Measurements from ENCODE around the gene SLC35G6. TPM values are rescaled to one million over a fixed set of nuclear protein-coding genes. Genes with fewer than 3 reads are reported as not detected.

SLC35G6 gene
- total RNA-seq, 2 experiments from 2014 or later: not detected

- intact Hi-C loops (cut with micrococcal nuclease; ENCODE audit: unreplicated experiment): no loop called here
- no peaks in the 10 kb centered on the region for H3K9me2 ChIP-seq (ENCODE audit: insufficient read depth, low read length)
- BruUV-seq (replicated peaks): TSS peak; percentile 79
- POLR2A ChIA-PET: no interaction called here
- H3K27ac ChIP-seq (ENCODE audit: low read depth, low read length, poor library complexity, severe bottlenecking): no peak overlapping the region
- CTCF ChIA-PET (ENCODE audit: unreplicated experiment): no interaction called here
- no peak for DNase-seq (ENCODE audit: low spot score)
- TF ChIP-seq EZH2phosphoT487 (IDR thresholded peaks at IDR 0.05; ENCODE audit: borderline replicate concordance, low read depth, low read length): no peak
- H3K36me3 ChIP-seq (ENCODE audit: insufficient read depth, low read length): peaks cover 94% of the 10 kb centered on the region
- H3K4me1 ChIP-seq (ENCODE audit: insufficient read depth, low read length, poor library complexity, severe bottlenecking): no peaks in the 10 kb centered on the region
- no peaks in the 10 kb centered on the region for H3K9me3 ChIP-seq (ENCODE audit: low read length)
- H3K79me2 ChIP-seq (ENCODE audit: insufficient read depth, low read depth, low read length): peaks cover 45% of the 10 kb centered on the region
- no peak overlapping the region for H3K4me2 ChIP-seq (ENCODE audit: low read length)
- no peaks in the 10 kb centered on the region; the same call in 1 of the 2 replicates for H4K20me1 ChIP-seq (ENCODE audit: insufficient read depth, low read length)
- no peak overlapping the region for H2AFZ ChIP-seq (ENCODE audit: low read length)
- no peak overlapping the region for H3K4me3 ChIP-seq (ENCODE audit: low read depth, low read length, poor library complexity, severe bottlenecking)
These were observed 15.4 kb downstream of the SLC35G6 start for GRCh38 chr17:7496470-7497183.

- BruUV-seq (replicated peaks): no TSS peak
- H3K9me3 ChIP-seq (ENCODE audit: low read length): no peaks in the 10 kb centered on the region
- no peak for DNase-seq (ENCODE audit: low spot score)
- H3K4me3 ChIP-seq (ENCODE audit: low read depth, low read length, poor library complexity, severe bottlenecking): no peak overlapping the region
- ChIA-PET CTCF (ENCODE audit: unreplicated experiment) (interaction anchor here (0.8 kb wide), 1 partner anchor 57 kb away, joined by 4 read pairs; no protein-coding TSS in a partner anchor), POLR2A (no interaction called here)
- no peaks in the 10 kb centered on the region for H3K9me2 ChIP-seq (ENCODE audit: insufficient read depth, low read length)
- intact Hi-C loops (cut with micrococcal nuclease; ENCODE audit: unreplicated experiment): no loop called here
- no peak overlapping the region for H3K4me2 ChIP-seq (ENCODE audit: low read length)
- H3K36me3 ChIP-seq (ENCODE audit: insufficient read depth, low read length): peaks cover 94% of the 10 kb centered on the region
- no peak overlapping the region for H3K27ac ChIP-seq (ENCODE audit: low read depth, low read length, poor library complexity, severe bottlenecking)
- H4K20me1 ChIP-seq (ENCODE audit: insufficient read depth, low read length): no peaks in the 10 kb centered on the region; the same call in 1 of the 2 replicates
- TF ChIP-seq EZH2phosphoT487 (IDR thresholded peaks at IDR 0.05; ENCODE audit: borderline replicate concordance, low read depth, low read length) (no peak), CTCF (conservative IDR thresholded peaks at IDR 0.05; ENCODE audit: low read length) (no peak)
- H3K4me1 ChIP-seq (ENCODE audit: insufficient read depth, low read length, poor library complexity, severe bottlenecking): no peaks in the 10 kb centered on the region
- H2AFZ ChIP-seq (ENCODE audit: low read length): no peak overlapping the region
- peaks cover 39% of the 10 kb centered on the region for H3K79me2 ChIP-seq (ENCODE audit: insufficient read depth, low read depth, low read length)
These were observed 16.0 kb downstream of the SLC35G6 start for GRCh38 chr17:7497228-7497627.

GRCh38 chr17:7497636-7498035 lies 16.4 kb downstream of the SLC35G6 start:
- TF ChIP-seq EZH2phosphoT487 (IDR thresholded peaks at IDR 0.05; ENCODE audit: borderline replicate concordance, low read depth, low read length): no peak
- no peak for TF ChIP-seq CTCF (conservative IDR thresholded peaks at IDR 0.05; ENCODE audit: low read length)
- no TSS peak for BruUV-seq (replicated peaks)
- ChIA-PET CTCF (ENCODE audit: unreplicated experiment) (interaction anchor here (0.8 kb wide), 1 partner anchor 56 kb away, joined by 4 read pairs; no protein-coding TSS in a partner anchor), POLR2A (no interaction called here)
- H3K4me2 ChIP-seq (ENCODE audit: low read length): no peak overlapping the region
- H3K4me1 ChIP-seq (ENCODE audit: insufficient read depth, low read length, poor library complexity, severe bottlenecking): no peaks in the 10 kb centered on the region
- H3K36me3 ChIP-seq (ENCODE audit: insufficient read depth, low read length): peaks cover 95% of the 10 kb centered on the region
- no peaks in the 10 kb centered on the region for H3K9me3 ChIP-seq (ENCODE audit: low read length)
- H3K4me3 ChIP-seq (ENCODE audit: low read depth, low read length, poor library complexity, severe bottlenecking): no peak overlapping the region
- intact Hi-C loops (cut with micrococcal nuclease; ENCODE audit: unreplicated experiment): no loop called here
- no peak for DNase-seq (ENCODE audit: low spot score)
- H2AFZ ChIP-seq (ENCODE audit: low read length): no peak overlapping the region
- H3K27ac ChIP-seq (ENCODE audit: low read depth, low read length, poor library complexity, severe bottlenecking): no peak overlapping the region
- H4K20me1 ChIP-seq (ENCODE audit: insufficient read depth, low read length): no peaks in the 10 kb centered on the region; the same call in 1 of the 2 replicates
- H3K79me2 ChIP-seq (ENCODE audit: insufficient read depth, low read depth, low read length): peaks cover 35% of the 10 kb centered on the region
- no peaks in the 10 kb centered on the region for H3K9me2 ChIP-seq (ENCODE audit: insufficient read depth, low read length)
